GM12878 (cell line): ENCODE measurements around the gene SEMA4D. TPM values are rescaled to one million over a fixed set of nuclear protein-coding genes. Genes with fewer than 3 reads are reported as not detected.
A peak's percentile ranks its signal among the peaks of the same experiment; 100 is the strongest.

ENCODE experiments used
- ATAC-seq: fragments of 200-7000 bp; cut with Tn5 transposase; 3 replicates; pipeline ENCODE4 v1.9.1; 2020; ENCODE audit warnings: mild to moderate bottlenecking, moderate library complexity
- BruUV-seq: library from RNA; stranded (reverse); fragments of 400-500 nt; replicated peaks from 2 replicates; lab custom pipeline; 2021; lab: Mats Ljungman, UMichigan
- CTCF ChIA-PET: fragments of 300-600 bp; sonication (Branson Sonifier 250); formaldehyde crosslinking; extraction: SDS; loops from one replicate; lab custom pipeline; 2021; ENCODE audit warnings: inconsistent platforms; lab: Yijun Ruan, JAX
- POLR2A ChIA-PET: fragments of 350-600 bp; formaldehyde crosslinking; extraction: SDS; loops from one replicate; lab custom pipeline; 2021; ENCODE audit warnings: inconsistent platforms; lab: Charles Lee
- RAD21 ChIA-PET: fragments of 300-600 bp; sonication (Branson Sonifier 250); formaldehyde crosslinking; loops from one replicate; lab custom pipeline; 2023; ENCODE audit warnings: antibody characterized with exemption; ENCODE audit not compliant: unreplicated experiment; lab: Charles Lee
- SMC1A ChIA-PET: fragments of 300-600 bp; sonication (Branson Sonifier 250); formaldehyde crosslinking; loops from one replicate; lab custom pipeline; 2023; ENCODE audit not compliant: unreplicated experiment, uncharacterized antibody; lab: Charles Lee
- DNase-seq: peaks from one replicate; pipeline ENCODE4 v3.0.0-alpha.2; 2011; ENCODE audit warnings: low read depth, low spot score
- FAIRE-seq: peaks from 3 replicates; lab custom pipeline; 2011; peaks lifted over from hg19 to GRCh38; lab: Jason Lieb, UNC
- H2AFZ ChIP-seq: 2 replicates; pipeline ENCODE4 v1.6.0; 2011; ENCODE audit warnings: low read depth, low read length, control low read depth; ENCODE audit not compliant: control insufficient read depth
- H3K27ac ChIP-seq: 2 replicates; pipeline ENCODE4 v1.5.1; 2011; ENCODE audit warnings: control low read depth; ENCODE audit not compliant: control insufficient read depth, insufficient read depth
- H3K27me3 ChIP-seq, 2 experiments: replicated peaks in 1 of 2; 2 replicates each; pipeline versions ENCODE4 v1.6.0 to v1.6.1; 2011; ENCODE audit warnings: low read length in 1 of 2; ENCODE audit not compliant: control insufficient read depth in 2 of 2, insufficient read depth in 2 of 2
- H3K36me3 ChIP-seq, 2 experiments: 2 replicates each; pipeline ENCODE4 v1.5.1; 2011; ENCODE audit warnings: low read length in 1 of 2; ENCODE audit not compliant: control insufficient read depth in 2 of 2, insufficient read depth in 2 of 2
- H3K4me1 ChIP-seq: 2 replicates; pipeline ENCODE4 v1.6.1; 2011; ENCODE audit warnings: mild to moderate bottlenecking, low read length, moderate library complexity, mixed read lengths; ENCODE audit not compliant: control insufficient read depth, insufficient read depth
- H3K4me2 ChIP-seq: 2 replicates; pipeline ENCODE4 v1.6.0; 2011; ENCODE audit warnings: control low read depth; ENCODE audit not compliant: control insufficient read depth, insufficient read depth
- H3K4me3 ChIP-seq: fragments of 200-600 bp; sonication (generic); 2 replicates; pipeline ENCODE4 v1.5.1; 2016
- H3K79me2 ChIP-seq: 2 replicates; pipeline ENCODE4 v1.6.0; 2011; ENCODE audit warnings: low read length; ENCODE audit not compliant: control insufficient read depth, insufficient read depth
- H3K9ac ChIP-seq: 2 replicates; pipeline ENCODE4 v1.8.0; 2011; ENCODE audit warnings: low read length, control low read depth, mixed read lengths; ENCODE audit not compliant: control insufficient read depth, insufficient read depth
- H3K9me3 ChIP-seq: replicated peaks from 3 replicates; pipeline ENCODE4 v1.5.1; 2011; ENCODE audit warnings: mild to moderate bottlenecking, low read length; ENCODE audit not compliant: control insufficient read depth, insufficient read depth
- H4K20me1 ChIP-seq: 2 replicates; pipeline ENCODE4 v1.6.0; 2011; ENCODE audit not compliant: control insufficient read depth, insufficient read depth
- DPF2 ChIP-seq: fragments of 450-650 bp; IDR thresholded peaks from 2 replicates; pipeline ENCODE4 v1.6.1; 2017; ENCODE audit warnings: mild to moderate bottlenecking
- HDGF ChIP-seq: fragments of 450-650 bp; IDR thresholded peaks from 2 replicates; pipeline ENCODE4 v1.6.1; 2016; ENCODE audit warnings: antibody characterized with exemption
- MLLT1 ChIP-seq: fragments of 450-650 bp; IDR thresholded peaks from 2 replicates; pipeline ENCODE4 v1.6.1; 2016; ENCODE audit warnings: mild to moderate bottlenecking
- TAF1 ChIP-seq: IDR thresholded peaks from 2 replicates; pipeline ENCODE4 v1.6.1; 2011; ENCODE audit warnings: mild to moderate bottlenecking, low read depth, low read length, borderline replicate concordance
- ZNF384 ChIP-seq: IDR thresholded peaks from 2 replicates; pipeline ENCODE4 v1.6.1; 2012; ENCODE audit warnings: low read depth, mild to moderate bottlenecking, low read length, improper control_type of control experiment, borderline replicate concordance
- WGBS: methylation state at CpG from one replicate; pipeline ENCODE4 v1.1.6; 2016; ENCODE audit warnings: low lambda C conversion rate; ENCODE audit not compliant: insufficient replicate concordance, insufficient coverage; ENCODE audit errors: missing lambda C conversion rate; 5-methylcytosine and 5-hydroxymethylcytosine counted together
- in situ Hi-C: fragments of 300-500 bp; cut with MboI; formaldehyde crosslinking; loops from 9 replicates; pipeline ENCODE4 v1.14.3; 2018; ENCODE audit warnings: mixed read lengths
- intact Hi-C: fragments of 100-400 bp; cut with micrococcal nuclease; formaldehyde crosslinking; loops from one replicate; pipeline ENCODE4 v1.14.2; 2022; ENCODE audit not compliant: unreplicated experiment
- polyA plus RNA-seq, 11 experiments: library from polyadenylated mRNA; depleted of rRNA in 4 of 11; unstranded in 6 of 11; stranded (reverse) in 5 of 11; fragments of >200 nt; fragmentation: Nextera tagmentation in 4 of 11; fragmentation: Illumina TruSeq in 1 of 11; extraction: Ambion mirVana in 4 of 11; extraction: Trizol in 1 of 11; gene quantifications; 1 replicate in 1 of 11; 2 replicates in 10 of 11; pipeline versions ENCODE4 v1.2.1 to v1.2.3, GENCODE V29; 2011 to 2016; ENCODE audit warnings: inconsistent platforms in 2 of 11, missing spikeins in 2 of 11, low read depth in 1 of 11
- total RNA-seq, 4 experiments: library from RNA; depleted of rRNA in 3 of 4; stranded (reverse); fragments of >200 nt in 3 of 4; fragmentation: Illumina TruSeq in 1 of 4; extraction: Trizol in 1 of 4; gene quantifications; 2 replicates each; pipeline versions ENCODE4 v1.2.1 to v1.2.3, GENCODE V29; 2013 to 2021

Gene SEMA4D
- total and polyA plus RNA-seq, 10 of the 15 experiments (the other 5 are each of a cell fraction or from before 2014, with no cell fraction given), result 15.1 to 136 (median 39.6) TPM

- ChIA-PET POLR2A (interaction anchor here (0.9 to 1.0 kb wide), 2 partner anchors 15 to 53 kb away, joined by 3 to 6 read pairs; no protein-coding TSS in a partner anchor), CTCF (interaction anchor here (0.9 to 4.5 kb wide), 7 partner anchors 8 to 189 kb away, joined by 3 to 28 read pairs (median 5); no protein-coding TSS in a partner anchor), RAD21 (interaction anchor here (0.6 to 6.2 kb wide), 6 partner anchors 20 to 139 kb away, joined by 3 to 58 read pairs (median 4); no protein-coding TSS in a partner anchor), SMC1A (interaction anchor here (1.3 to 4.1 kb wide), 4 partner anchors 8 to 140 kb away, joined by 5 to 46 read pairs (median 18); no protein-coding TSS in a partner anchor)
- FAIRE-seq (no peak), DNase-seq (no peak), ATAC-seq (no peak)
- Histone ChIP-seq H3K27ac (peak overlapping the region; percentile 66), H3K4me2 (peak overlapping the region; percentile 77), H3K9me3 (peaks cover 3% of the 10 kb centered on the region; the same call in 2 of the 3 replicates), H3K36me3 (peaks cover 15 to 23% of the 10 kb centered on the region in 2 experiments), H4K20me1 (no peaks in the 10 kb centered on the region), H3K9ac (peak overlapping the region; percentile 35; the same call in 1 of the 2 replicates), H3K4me1 (peaks cover 79% of the 10 kb centered on the region), H3K27me3 (no peaks in the 10 kb centered on the region), H2AFZ (no peak overlapping the region), H3K4me3 (0 out of 2 replicates have a peak overlapping the region, but pooled peaks have one; percentile 17), H3K79me2 (peaks cover 91% of the 10 kb centered on the region)
- in situ Hi-C loops, result no loop called here
- TF ChIP-seq HDGF (no peak), ZNF384 (no peak), MLLT1 (no peak), DPF2 (no peak), TAF1 (no peak)
- intact Hi-C loops, result loop anchor here (5.0 kb wide), 1 partner anchor 92 kb away; the partner anchor contains the start of gene SECISBP2
- BruUV-seq, result no TSS peak
- 54% methylated on average over 4 of the region's 4 CpGs for WGBS
Measured at GRCh38 chr9:89409466-89409865, 88.4 kb downstream of the SEMA4D start.
